Panc1 (cell line): ENCODE data around the gene FZD1. TPM values are rescaled to one million over a fixed set of nuclear protein-coding genes. Genes with fewer than 3 reads are reported as not detected.

Experiments used
- ATAC-seq: fragments of 200-7000 bp; cut with Tn5 transposase; 2 replicates; pipeline ENCODE4 v1.9.1; 2020; ENCODE audit warnings: mild to moderate bottlenecking, moderate library complexity
- BruUV-seq: library from RNA; stranded (reverse); fragments of 400-500 nt; replicated peaks from 2 replicates; lab custom pipeline; 2021; lab: Mats Ljungman, UMichigan
- CTCF ChIA-PET: fragments of 300-600 bp; sonication (Branson Sonifier 250); formaldehyde crosslinking; loops from one replicate; lab custom pipeline; 2022; ENCODE audit warnings: antibody characterized with exemption; lab: Charles Lee
- POLR2A ChIA-PET: fragments of 300-600 bp; sonication (Branson Sonifier 250); formaldehyde crosslinking; loops from one replicate; lab custom pipeline; 2022; ENCODE audit warnings: antibody characterized with exemption; lab: Charles Lee
- DNase-seq: peaks from one replicate; pipeline ENCODE4 v3.0.0-alpha.2; 2010; ENCODE audit warnings: low read depth, low spot score
- H3K27ac ChIP-seq: 2 replicates; pipeline ENCODE4 v1.5.1; 2011; ENCODE audit warnings: mild to moderate bottlenecking, low read length, inconsistent platforms
- H3K27me3 ChIP-seq: fragments of 200-500 bp; sonication (Bioruptor generic); 2 replicates; pipeline ENCODE4 v1.6.0; 2014; ENCODE audit warnings: low read length, inconsistent platforms; ENCODE audit not compliant: control insufficient read depth, insufficient read depth
- H3K36me3 ChIP-seq: fragments of 200-500 bp; sonication (Bioruptor generic); 2 replicates; pipeline ENCODE4 v1.5.1; 2014; ENCODE audit warnings: inconsistent platforms, mild to moderate bottlenecking, low read length, moderate library complexity; ENCODE audit not compliant: control insufficient read depth, insufficient read depth
- H3K4me1 ChIP-seq: 2 replicates; pipeline ENCODE4 v1.5.1; 2011; ENCODE audit warnings: inconsistent platforms, mild to moderate bottlenecking, low read length, moderate library complexity; ENCODE audit not compliant: control insufficient read depth, insufficient read depth
- H3K4me3 ChIP-seq, 2 experiments: 2 replicates each; pipeline ENCODE4 v1.5.1; 2011 to 2012; ENCODE audit warnings: low read depth in 2 of 2, low read length in 2 of 2, mild to moderate bottlenecking in 2 of 2, inconsistent platforms in 1 of 2, moderate library complexity in 1 of 2
- H3K9me3 ChIP-seq: fragments of 200-500 bp; sonication (Bioruptor generic); 2 replicates; pipeline ENCODE4 v1.5.1; 2014; ENCODE audit warnings: low read depth, mild to moderate bottlenecking, inconsistent platforms, low read length, moderate library complexity; ENCODE audit not compliant: control insufficient read depth, insufficient read depth
- CTCF ChIP-seq: fragments of 450-650 bp; IDR thresholded peaks from 2 replicates; pipeline ENCODE4 v1.5.1; 2017; ENCODE audit warnings: mild to moderate bottlenecking
- POLR2AphosphoS5 ChIP-seq: IDR thresholded peaks from 2 replicates; pipeline ENCODE4 v1.6.1; 2012; ENCODE audit warnings: mild to moderate bottlenecking, low read depth, low read length, moderate library complexity
- REST ChIP-seq, 2 experiments: IDR thresholded peaks; 2 replicates each; pipeline ENCODE4 v1.6.1; 2011 to 2012; ENCODE audit warnings: low read depth in 2 of 2, control low read depth in 1 of 2, low read length in 1 of 2, mild to moderate bottlenecking in 1 of 2, moderate library complexity in 1 of 2; ENCODE audit not compliant: insufficient read depth in 1 of 2
- SIN3A ChIP-seq: IDR thresholded peaks from 2 replicates; pipeline ENCODE4 v1.6.1; 2012; ENCODE audit warnings: low read depth, mild to moderate bottlenecking, low read length, moderate library complexity, borderline replicate concordance; ENCODE audit not compliant: insufficient read depth
- TCF7L2 ChIP-seq: IDR thresholded peaks from 2 replicates; pipeline ENCODE4 v1.6.1; 2011; ENCODE audit warnings: mild to moderate bottlenecking, low read depth, low read length, inconsistent platforms
- in situ Hi-C: cut with HindIII; loops from 2 replicates; pipeline ENCODE4 v1.10.0; 2016; ENCODE audit warnings: low sequenced_read_pairs, low pct_unique_long_range_greater_than_20kb
- intact Hi-C: fragments of 100-400 bp; cut with micrococcal nuclease; formaldehyde crosslinking; loops from one replicate; pipeline ENCODE4 v1.10.0; 2022; ENCODE audit not compliant: unreplicated experiment
- total RNA-seq: library from RNA; stranded (reverse); gene quantifications from one replicate; pipeline ENCODE4 v1.2.1, GENCODE V29; 2021; ENCODE audit not compliant: unreplicated experiment

The FZD1 gene
- total RNA-seq, 1 experiment from 2014 or later = 1.8 TPM

- Histone ChIP-seq H3K4me3 (no peak overlapping the region), H3K4me1 (no peaks in the 10 kb centered on the region), H3K27me3 (peaks cover 2% of the 10 kb centered on the region; the same call in 1 of the 2 replicates), H3K27ac (no peak overlapping the region), H3K9me3 (no peaks in the 10 kb centered on the region), H3K36me3 (no peaks in the 10 kb centered on the region)
- DNase-seq (no peak), ATAC-seq (no peak)
- POLR2A ChIA-PET = no interaction called here
- no TSS peak for BruUV-seq
- intact Hi-C loops (no loop called here), in situ Hi-C loops (no loop called here)
- CTCF ChIA-PET = no interaction called here
- TF ChIP-seq CTCF (no peak), TCF7L2 (no peak), REST (IDR thresholded peaks at IDR 0.05; ENCODE audit: insufficient read depth in 1 of 2, low read depth in 2 of 2, low read length in 1 of 2) (no peak), SIN3A (no peak), POLR2AphosphoS5 (no peak)
Observed at GRCh38 chr7:91280185-91280584, 16.0 kb downstream of the FZD1 start.

GRCh38 chr7:91280604-91281003, 16.4 kb downstream of the FZD1 start:
- ChIA-PET CTCF (no interaction called here), POLR2A (no interaction called here)
- in situ Hi-C loops (no loop called here), intact Hi-C loops (no loop called here)
- DNase-seq = no peak
- TF ChIP-seq POLR2AphosphoS5 = no peak
- no peak for TF ChIP-seq CTCF
- TF ChIP-seq TCF7L2 = no peak
- TF ChIP-seq REST (IDR thresholded peaks at IDR 0.05; ENCODE audit: insufficient read depth in 1 of 2, low read depth in 2 of 2, low read length in 1 of 2) = no peak
- no peak for TF ChIP-seq SIN3A
- H3K4me3 ChIP-seq = no peak overlapping the region
- H3K36me3 ChIP-seq = no peaks in the 10 kb centered on the region
- no peak for ATAC-seq
- no TSS peak for BruUV-seq
- peaks cover 2% of the 10 kb centered on the region; the same call in 1 of the 2 replicates for H3K27me3 ChIP-seq
- H3K4me1 ChIP-seq = no peaks in the 10 kb centered on the region
- no peaks in the 10 kb centered on the region for H3K9me3 ChIP-seq
- no peak overlapping the region for H3K27ac ChIP-seq
